Measurements from ENCODE around the gene GABRG3.

GABRG3 gene

GRCh38 chr15:27575521-27575920, 604.5 kb downstream of the GABRG3 start:
- no peak overlapping the region for H3K4me3 Mint-ChIP-seq
- DNase-seq, result no peak
- CTCF ChIA-PET, result no interaction called here
- H3K9me3 Mint-ChIP-seq, result peaks cover 16% of the 10 kb centered on the region
- H3K27me3 Mint-ChIP-seq, result no peaks in the 10 kb centered on the region
- H3K36me3 Mint-ChIP-seq, result peaks cover 1% of the 10 kb centered on the region
- no peaks in the 10 kb centered on the region for H3K4me1 Mint-ChIP-seq
- no peak overlapping the region for H3K27ac Mint-ChIP-seq

DNA sequence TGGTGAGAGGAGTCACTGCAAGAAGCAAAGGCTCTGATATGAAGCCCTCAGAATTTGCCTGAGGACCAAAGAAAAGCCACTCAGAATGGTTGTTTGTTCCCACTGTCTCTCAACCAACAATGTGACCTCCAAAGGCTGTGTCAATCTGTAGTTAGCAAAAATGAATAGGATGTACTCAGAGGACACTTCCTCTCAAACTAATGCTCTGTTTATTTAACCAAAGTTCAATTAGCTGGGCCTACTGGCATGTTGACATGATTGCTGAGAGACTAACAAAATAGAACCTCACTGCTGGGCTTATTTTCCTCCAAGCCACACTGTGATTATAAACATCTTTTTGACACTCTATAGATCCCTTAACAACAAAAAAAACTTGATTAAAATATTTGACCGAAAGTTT, 605.6 kb downstream of the GABRG3 start:
- CTCF ChIA-PET, result interaction anchor here (0.6 kb wide), 1 partner anchor 1513 kb away, joined by 3 read pairs; no protein-coding TSS in a partner anchor
- no peak overlapping the region for H3K27ac Mint-ChIP-seq
- no peak for DNase-seq
- H3K36me3 Mint-ChIP-seq, result peaks cover 1% of the 10 kb centered on the region
- H3K4me1 Mint-ChIP-seq, result no peaks in the 10 kb centered on the region
- H3K27me3 Mint-ChIP-seq, result no peaks in the 10 kb centered on the region
- no peak overlapping the region for H3K4me3 Mint-ChIP-seq
- H3K9me3 Mint-ChIP-seq, result peaks cover 16% of the 10 kb centered on the region

DNA sequence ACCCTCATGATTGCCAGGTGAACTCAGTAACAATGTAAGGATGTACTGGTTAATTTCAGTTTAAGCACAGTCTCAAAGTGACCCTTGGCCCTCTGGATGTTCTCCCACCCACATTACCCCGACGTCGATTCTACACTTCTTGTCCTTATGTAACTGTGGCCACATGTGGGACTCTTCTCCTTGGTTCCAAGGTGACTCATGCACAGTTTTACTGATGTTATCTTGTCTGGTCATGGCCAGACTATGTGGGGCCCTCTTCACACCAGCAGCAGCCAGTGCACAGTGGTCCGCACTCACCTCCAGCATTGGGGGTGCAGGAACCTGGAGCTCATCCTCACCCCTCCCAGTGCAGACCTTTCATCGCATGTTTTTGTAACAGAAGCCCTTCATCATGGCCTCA, 608.8 kb downstream of the GABRG3 start:
- H3K36me3 Mint-ChIP-seq, result peaks cover 1% of the 10 kb centered on the region
- peaks cover 9% of the 10 kb centered on the region for H3K9me3 Mint-ChIP-seq
- H3K27me3 Mint-ChIP-seq, result no peaks in the 10 kb centered on the region
- H3K27ac Mint-ChIP-seq, result no peak overlapping the region
- no peaks in the 10 kb centered on the region for H3K4me1 Mint-ChIP-seq
- no peak for DNase-seq
- CTCF ChIA-PET, result no interaction called here
- no peak overlapping the region for H3K4me3 Mint-ChIP-seq

DNA sequence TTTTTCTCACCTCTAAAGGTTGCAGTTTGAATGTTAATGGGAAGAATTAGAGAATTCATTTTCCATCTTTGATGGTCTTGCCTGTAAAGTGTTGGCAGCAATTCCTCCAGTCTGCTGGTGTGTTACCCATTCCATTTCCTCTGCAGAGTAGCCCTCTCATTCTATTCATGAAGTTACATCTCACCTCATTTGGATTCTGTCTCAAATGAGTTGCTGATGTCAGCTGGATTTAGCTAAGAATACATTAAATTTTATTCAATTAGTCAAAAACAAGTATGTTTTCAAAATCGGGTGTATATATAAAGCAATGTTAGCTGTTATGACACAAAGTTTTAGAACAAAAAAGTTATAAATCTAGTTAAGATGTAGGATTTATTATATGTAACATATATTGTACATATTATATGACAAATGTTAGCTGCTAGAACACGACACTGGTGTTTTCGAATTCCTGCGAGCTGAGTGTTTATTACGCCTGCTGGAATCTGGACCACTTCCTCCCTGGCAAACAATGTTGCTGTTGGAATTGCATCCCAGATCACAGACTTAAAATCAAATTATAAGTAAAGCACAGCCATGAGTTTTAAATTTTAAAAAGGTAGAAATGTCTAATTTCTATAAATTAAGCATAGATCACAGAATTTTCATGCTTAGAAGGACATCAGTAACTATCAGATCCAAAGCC, 611.9 kb downstream of the GABRG3 start:
- Mint-ChIP-seq H3K36me3 (no peaks in the 10 kb centered on the region), H3K4me3 (no peak overlapping the region), H3K27ac (no peak overlapping the region), H3K4me1 (no peaks in the 10 kb centered on the region), H3K9me3 (peaks cover 3% of the 10 kb centered on the region), H3K27me3 (no peaks in the 10 kb centered on the region)
- CTCF ChIA-PET, result no interaction called here
- DNase-seq, result no peak

GRCh38 chr15:27583651-27584050, 612.7 kb downstream of the GABRG3 start:
- Mint-ChIP-seq H3K27ac (no peak overlapping the region), H3K36me3 (no peaks in the 10 kb centered on the region), H3K9me3 (no peaks in the 10 kb centered on the region), H3K27me3 (no peaks in the 10 kb centered on the region), H3K4me1 (no peaks in the 10 kb centered on the region), H3K4me3 (no peak overlapping the region)
- CTCF ChIA-PET, result no interaction called here
- no peak for DNase-seq

DNA sequence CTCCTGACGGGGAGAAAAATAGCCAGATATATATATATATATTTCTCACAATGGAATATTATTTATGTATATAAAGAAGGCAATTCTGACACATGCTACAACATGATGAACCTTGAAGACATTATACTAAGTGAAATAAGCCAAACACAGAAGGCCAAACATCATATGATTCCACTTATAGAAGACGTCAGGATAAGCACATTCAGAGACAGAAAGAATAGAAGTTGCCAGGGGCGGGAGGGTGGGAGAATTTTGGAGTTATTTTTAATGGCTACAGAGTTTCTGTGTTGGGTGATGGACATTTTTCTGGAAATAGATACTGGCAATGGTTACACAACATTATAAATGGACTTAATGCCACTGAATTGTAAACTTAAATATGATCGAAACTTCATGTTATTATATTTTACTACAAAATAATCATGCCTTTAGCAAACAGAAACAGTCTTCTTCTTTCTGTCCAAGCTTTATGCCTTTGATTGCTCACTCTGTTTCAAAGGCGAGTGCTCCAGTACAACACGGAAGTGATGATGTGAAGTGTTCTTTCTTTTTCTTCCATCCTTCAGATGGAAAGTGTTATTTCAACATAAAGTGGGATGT, 614.2 kb downstream of the GABRG3 start:
- no peaks in the 10 kb centered on the region for H3K36me3 Mint-ChIP-seq
- peaks cover 6% of the 10 kb centered on the region for H3K9me3 Mint-ChIP-seq
- no peaks in the 10 kb centered on the region for H3K4me1 Mint-ChIP-seq
- CTCF ChIA-PET, result no interaction called here
- H3K27ac Mint-ChIP-seq, result no peak overlapping the region
- no peak for DNase-seq
- no peaks in the 10 kb centered on the region for H3K27me3 Mint-ChIP-seq
- H3K4me3 Mint-ChIP-seq, result no peak overlapping the region

- no peaks in the 10 kb centered on the region for H3K36me3 Mint-ChIP-seq
- DNase-seq, result no peak
- H3K4me1 Mint-ChIP-seq, result no peaks in the 10 kb centered on the region
- no peak overlapping the region for H3K4me3 Mint-ChIP-seq
- H3K27me3 Mint-ChIP-seq, result no peaks in the 10 kb centered on the region
- H3K27ac Mint-ChIP-seq, result no peak overlapping the region
- CTCF ChIA-PET, result no interaction called here
- H3K9me3 Mint-ChIP-seq, result peaks cover 11% of the 10 kb centered on the region
Observed at GRCh38 chr15:27587810-27588209, 616.8 kb downstream of the GABRG3 start.

DNA sequence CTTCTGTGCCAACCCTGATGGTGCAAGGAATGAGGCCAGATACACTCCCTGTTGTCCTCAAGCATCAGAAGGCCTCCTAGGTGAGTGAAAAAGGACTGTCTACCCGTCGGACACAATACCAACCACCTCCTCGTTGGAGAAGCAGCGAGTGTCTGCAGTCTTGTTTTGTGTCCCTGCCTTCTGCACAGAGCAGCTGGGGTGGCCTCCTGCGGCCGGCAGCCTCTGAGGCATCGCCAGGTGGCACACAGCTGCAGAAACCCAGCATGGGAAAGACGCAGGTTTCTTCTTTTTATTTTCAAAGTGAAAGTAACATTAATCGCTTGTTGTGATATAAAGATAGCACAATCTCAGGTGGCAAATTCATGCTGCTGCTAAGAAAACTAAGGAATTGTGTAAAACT, 618.3 kb downstream of the GABRG3 start:
- no peaks in the 10 kb centered on the region for H3K36me3 Mint-ChIP-seq
- CTCF ChIA-PET, result no interaction called here
- H3K4me1 Mint-ChIP-seq, result no peaks in the 10 kb centered on the region
- no peak for DNase-seq
- H3K27me3 Mint-ChIP-seq, result no peaks in the 10 kb centered on the region
- no peak overlapping the region for H3K4me3 Mint-ChIP-seq
- no peak overlapping the region for H3K27ac Mint-ChIP-seq
- peaks cover 19% of the 10 kb centered on the region for H3K9me3 Mint-ChIP-seq

GRCh38 chr15:27589782-27590181, 618.8 kb downstream of the GABRG3 start:
- CTCF ChIA-PET, result no interaction called here
- DNase-seq, result no peak
- Mint-ChIP-seq H3K27me3 (no peaks in the 10 kb centered on the region), H3K9me3 (peaks cover 19% of the 10 kb centered on the region), H3K36me3 (no peaks in the 10 kb centered on the region), H3K27ac (no peak overlapping the region), H3K4me1 (no peaks in the 10 kb centered on the region), H3K4me3 (no peak overlapping the region)

Data from activated naive CD4-positive, alpha-beta T cell treated with anti-CD3 and anti-CD28 coated beads, Interleukin-2, amount 10 ng/mL, durations not matched to agents 7 days and 5 days (primary cell).